HepG2 (cell line): ENCODE results near the gene TACC3.

ENCODE experiments used
- DNMT1 ChIP-seq: sonication (generic); formaldehyde crosslinking; IDR thresholded peaks from 2 replicates; pipeline ENCODE4 v1.5.1; 2020; ENCODE audit warnings: mild to moderate bottlenecking, missing genetic modification reagents
- EP300 ChIP-seq, 3 experiments: sonication (generic) in 1 of 3; formaldehyde crosslinking in 1 of 3; IDR thresholded peaks; 2 replicates each; pipeline versions ENCODE4 v1.5.1 to v1.6.1; 2011 to 2020; ENCODE audit warnings: low read depth in 2 of 3, low read length in 2 of 3, borderline replicate concordance in 1 of 3, improper control_type of control experiment in 1 of 3, mild to moderate bottlenecking in 1 of 3, missing genetic modification reagents in 1 of 3, moderate library complexity in 1 of 3
- HCFC1 ChIP-seq: fragments of 150-350 bp; IDR thresholded peaks from 2 replicates; pipeline ENCODE4 v1.6.1; 2014; ENCODE audit warnings: low read depth, low read length
- JUN ChIP-seq: sonication (generic); formaldehyde crosslinking; IDR thresholded peaks from 2 replicates; pipeline ENCODE4 v1.4.0; 2020; ENCODE audit warnings: mild to moderate bottlenecking, missing genetic modification reagents
- LBX2 ChIP-seq: sonication (generic); formaldehyde crosslinking; IDR thresholded peaks from 2 replicates; pipeline ENCODE4 v1.5.0; 2020; ENCODE audit warnings: missing genetic modification reagents, mild to moderate bottlenecking, borderline replicate concordance
- MAX ChIP-seq: IDR thresholded peaks from 2 replicates; pipeline ENCODE4 v1.6.1; 2012; ENCODE audit warnings: inconsistent platforms
- MAZ ChIP-seq, 2 experiments: sonication (generic) in 1 of 2; formaldehyde crosslinking in 1 of 2; IDR thresholded peaks; 2 replicates each; pipeline versions ENCODE4 v1.5.0 to v1.6.1; 2012 to 2020; ENCODE audit warnings: low read depth in 2 of 2, mild to moderate bottlenecking in 2 of 2, borderline replicate concordance in 1 of 2, improper control_type of control experiment in 1 of 2, low read length in 1 of 2, missing genetic modification reagents in 1 of 2, moderate library complexity in 1 of 2
- NR2C2 ChIP-seq: sonication (generic); formaldehyde crosslinking; IDR thresholded peaks from 2 replicates; pipeline ENCODE4 v1.4.0; 2020; ENCODE audit warnings: missing genetic modification reagents, mild to moderate bottlenecking, moderate library complexity, borderline replicate concordance
- PCBP1 ChIP-seq: fragments of 200-400 bp; formaldehyde crosslinking; IDR thresholded peaks from 2 replicates; pipeline ENCODE4 v1.6.1; 2017; ENCODE audit warnings: mild to moderate bottlenecking, low read depth, low read length, borderline replicate concordance
- REST ChIP-seq, 2 experiments: IDR thresholded peaks; 2 replicates each; pipeline ENCODE4 v1.6.1; 2011 to 2012; ENCODE audit warnings: low read length in 2 of 2, borderline replicate concordance in 1 of 2, low read depth in 1 of 2, mild to moderate bottlenecking in 1 of 2, moderate library complexity in 1 of 2
- ZNF205 ChIP-seq: IDR thresholded peaks from 2 replicates; pipeline ENCODE4 v1.6.1; 2018; ENCODE audit warnings: missing biosample characterization, missing genetic modification reagents
- ZNF350 ChIP-seq: sonication (generic); formaldehyde crosslinking; IDR thresholded peaks from 2 replicates; pipeline ENCODE4 v1.4.0; 2020; ENCODE audit warnings: mild to moderate bottlenecking, low read depth, missing genetic modification reagents, borderline replicate concordance
- ZNF770 ChIP-seq: sonication (generic); formaldehyde crosslinking; IDR thresholded peaks from 2 replicates; pipeline ENCODE4 v1.5.0; 2020; ENCODE audit warnings: mild to moderate bottlenecking, missing genetic modification reagents

GRCh38 chr4:1738410-1738809, 17.1 kb downstream of the TACC3 start:
- no peak for TF ChIP-seq ZNF205 (CRISPR knock-in tag)
- no peak for TF ChIP-seq DNMT1
- TF ChIP-seq MAZ (IDR thresholded peaks at IDR 0.05; ENCODE audit: borderline replicate concordance, low read depth, low read length), result no peak
- no peak for TF ChIP-seq MAZ (CRISPR knock-in tag; IDR thresholded peaks at IDR 0.05; ENCODE audit: low read depth)
- no peak for TF ChIP-seq LBX2 (CRISPR knock-in tag)
- no peak for TF ChIP-seq REST (IDR thresholded peaks at IDR 0.05; ENCODE audit: borderline replicate concordance in 1 of 2, low read depth in 1 of 2, low read length in 2 of 2)
- TF ChIP-seq JUN (CRISPR knock-in tag), result no peak
- TF ChIP-seq HCFC1, result no peak
- no peak for TF ChIP-seq EP300 (IDR thresholded peaks at IDR 0.05; ENCODE audit: low read depth in 2 of 2, low read length in 2 of 2)
- no peak for TF ChIP-seq EP300 (CRISPR knock-in tag; IDR thresholded peaks at IDR 0.05; ENCODE audit: borderline replicate concordance)
- TF ChIP-seq ZNF350 (CRISPR knock-in tag), result no peak
- TF ChIP-seq ZNF770 (CRISPR knock-in tag), result no peak
- TF ChIP-seq PCBP1, result no peak
- TF ChIP-seq NR2C2 (CRISPR knock-in tag), result no peak
- no peak for TF ChIP-seq MAX
